NCI-H69 (cell line): ENCODE measurements around the gene CD28.
"Not testable (repeated sequence)": the region's sequence is repeated elsewhere in the genome, so short reads cannot be mapped to it uniquely, and the experiment has no call there.

Source experiments
- DNase-seq: peaks from one replicate; lab custom pipeline; 2025; lab: John Stamatoyannopoulos, UW

CD28 gene

GRCh38 chr2:203687165-203687564 lies 19.3 kb upstream of the CD28 start:
- DNase-seq, result no peak

GRCh38 chr2:203688798-203689197 lies 17.6 kb upstream of the CD28 start:
- no peak for DNase-seq

GRCh38 chr2:203689426-203690116 lies 16.9 kb upstream of the CD28 start:
- no peak for DNase-seq

GRCh38 chr2:203690117-203690431 lies 16.4 kb upstream of the CD28 start:
- no peak for DNase-seq

GRCh38 chr2:203690441-203691047 lies 15.9 kb upstream of the CD28 start:
- no peak for DNase-seq

GRCh38 chr2:203691149-203691548 lies 15.3 kb upstream of the CD28 start:
- no peak for DNase-seq

GRCh38 chr2:203692031-203692710 lies 14.3 kb upstream of the CD28 start:
- DNase-seq, result no peak

- DNase-seq, result no peak
Observed at GRCh38 chr2:203693242-203693879, 13.1 kb upstream of the CD28 start.

- no peak for DNase-seq
Observed at GRCh38 chr2:203694191-203694590, 12.2 kb upstream of the CD28 start.

- DNase-seq, result no peak
Observed at GRCh38 chr2:203697190-203697589, 9.2 kb upstream of the CD28 start.

GRCh38 chr2:203697763-203698162 lies 8.7 kb upstream of the CD28 start:
- not testable (repeated sequence) for DNase-seq

GRCh38 chr2:203698410-203698809 lies 8.0 kb upstream of the CD28 start:
- not testable (repeated sequence) for DNase-seq

GRCh38 chr2:203704430-203704829 lies 2.0 kb upstream of the CD28 start:
- DNase-seq, result no peak

GRCh38 chr2:203705178-203705577 lies 1.3 kb upstream of the CD28 start:
- no peak for DNase-seq

GRCh38 chr2:203707530-203707929 lies 1.1 kb downstream of the CD28 start:
- DNase-seq, result no peak

- DNase-seq, result no peak
Observed at GRCh38 chr2:203708846-203709396, 2.5 kb downstream of the CD28 start.

GRCh38 chr2:203709416-203710040 lies 3.1 kb downstream of the CD28 start:
- DNase-seq, result no peak

GRCh38 chr2:203710226-203710625 lies 3.8 kb downstream of the CD28 start:
- DNase-seq, result no peak

GRCh38 chr2:203710952-203711351 lies 4.5 kb downstream of the CD28 start:
- no peak for DNase-seq

GRCh38 chr2:203711399-203711798 lies 5.0 kb downstream of the CD28 start:
- DNase-seq, result no peak

- DNase-seq, result no peak
Observed at GRCh38 chr2:203713381-203713780, 6.9 kb downstream of the CD28 start.

GRCh38 chr2:203714112-203714511 lies 7.7 kb downstream of the CD28 start:
- no peak for DNase-seq
